SK-N-MC (cell line): ENCODE data around the gene CCDC81.

Experiments used
- EZH2 ChIP-seq: fragments of 200-600 bp; sonication (generic); IDR thresholded peaks from one replicate; pipeline ENCODE4 v1.6.1; 2017; ENCODE audit warnings: antibody characterized with exemption
- FOXP2 ChIP-seq: optimal IDR thresholded peaks from 2 replicates; pipeline ENCODE3; 2011; ENCODE audit warnings: mild to moderate bottlenecking, moderate library complexity; ENCODE audit not compliant: insufficient read depth; ENCODE audit errors: extremely low read length, control extremely low read depth
- POLR2AphosphoS5 ChIP-seq: IDR thresholded peaks from 2 replicates; pipeline ENCODE4 v1.6.1; 2012; ENCODE audit warnings: mild to moderate bottlenecking, low read depth, low read length, borderline replicate concordance

GRCh38 chr11:86377972-86378371 is 3.3 kb downstream of the CCDC81 start:
- TF ChIP-seq POLR2AphosphoS5 (no peak), EZH2 (no peak), FOXP2 (no peak)
